Ureter (tissue), 1 donor: ENCODE measurements around the gene BLVRB. TPM values are rescaled to one million over a fixed set of nuclear protein-coding genes. Genes with fewer than 3 reads are reported as not detected.

Experiments used
- DNase-seq: peaks from one replicate; pipeline ENCODE4 v3.0.0-alpha.2; 2020; ENCODE audit warnings: low spot score
- total RNA-seq: library from RNA; stranded (reverse); gene quantifications from one replicate; pipeline ENCODE4 v1.2.4, GENCODE V29; 2023
- donor health status: DM: yes; HTN: yes; CAD: no.

The BLVRB gene
- total RNA-seq, 1 donor from 2014 or later, result 62.6 TPM

DNA sequence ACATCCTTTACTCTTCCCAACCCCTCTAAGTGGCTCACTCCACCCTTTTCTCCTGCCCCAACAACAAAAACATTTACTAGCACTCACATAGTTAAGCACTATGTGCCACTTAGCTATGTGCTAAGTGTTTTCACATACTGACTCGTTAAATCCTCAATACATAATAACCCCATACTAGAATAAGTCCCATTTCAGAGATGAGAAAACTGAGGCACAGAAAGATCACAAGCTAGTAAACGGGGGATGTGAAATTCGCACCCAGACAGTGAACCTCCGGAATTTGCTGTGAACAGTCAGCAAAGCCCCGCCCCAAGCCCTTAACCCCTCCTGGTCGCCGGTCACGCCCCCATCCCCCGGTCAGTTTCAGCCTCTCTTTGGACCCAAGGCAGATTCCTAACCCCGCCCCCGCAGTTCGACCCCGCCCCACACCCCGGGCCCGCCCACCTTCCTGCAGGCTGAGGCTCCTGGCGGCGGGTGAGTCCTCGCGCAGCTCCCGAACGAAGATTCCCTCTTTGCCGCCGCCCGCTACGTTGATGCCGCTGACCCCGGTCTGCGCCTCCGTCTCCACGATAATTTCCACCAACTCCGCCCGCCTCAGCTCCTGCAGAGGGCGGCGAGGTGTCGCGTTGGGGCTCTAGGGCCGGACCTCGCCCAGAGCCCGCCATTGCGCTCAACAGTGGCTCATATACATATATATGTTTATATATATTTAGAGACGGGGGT lies 62.1 kb downstream of the BLVRB start:
- DNase-seq, result peak; percentile 91

DNA sequence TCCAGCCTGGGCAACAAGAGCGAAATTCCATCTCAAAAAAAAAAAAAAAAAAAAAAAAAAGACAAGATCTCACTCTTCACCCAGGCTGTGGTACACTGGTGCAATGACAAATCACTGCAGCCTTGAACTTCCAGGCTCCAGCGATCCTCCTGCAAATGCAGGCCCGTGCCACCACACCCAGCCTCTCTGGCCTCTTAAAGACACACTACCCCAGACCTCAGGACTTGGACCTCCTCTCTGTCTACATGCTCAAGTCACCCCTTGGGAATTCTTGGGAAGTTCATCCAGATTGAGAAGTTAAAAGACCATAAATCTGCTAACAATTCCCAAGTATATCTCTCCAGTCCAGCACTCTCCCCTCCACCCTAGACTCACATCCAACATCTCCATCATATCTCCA lies 65.0 kb downstream of the BLVRB start:
- DNase-seq, result no peak

DNA sequence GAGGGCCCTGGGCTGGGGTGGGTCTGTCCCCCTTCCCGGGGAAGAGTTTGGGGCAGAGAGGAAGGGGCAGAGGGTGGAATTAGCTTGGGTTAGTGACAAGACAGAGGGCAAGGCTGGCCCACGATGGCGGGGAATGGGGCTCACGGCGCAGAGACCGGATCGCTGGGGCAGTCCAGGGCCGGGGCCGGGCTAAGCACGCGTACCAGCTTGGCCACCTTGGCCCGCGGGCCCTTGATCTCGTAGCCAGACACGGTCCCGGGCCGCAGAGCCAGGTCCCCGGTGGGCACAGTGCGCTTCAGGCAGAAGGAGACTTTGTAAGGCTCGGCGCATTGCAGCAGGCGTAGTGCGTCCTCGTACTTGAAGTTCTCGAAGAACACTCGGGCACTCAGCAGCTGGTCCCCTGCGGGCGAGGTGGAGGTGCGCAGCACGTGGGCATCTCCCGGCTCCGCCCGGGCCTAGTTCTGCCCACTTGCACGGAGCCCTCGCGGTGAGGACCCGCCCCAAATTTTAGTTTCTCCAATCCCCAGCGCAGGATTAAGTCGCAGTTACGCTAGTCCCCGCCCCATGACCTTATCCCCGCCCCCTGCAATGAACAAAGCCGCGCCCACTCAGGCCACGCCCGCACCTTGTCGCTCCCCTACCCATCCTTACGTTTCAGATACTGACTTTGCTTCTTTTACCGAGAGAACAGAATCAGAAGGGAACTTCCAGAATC lies 67.0 kb downstream of the BLVRB start:
- DNase-seq, result no peak

Other genes with a start within 250 kb of the BLVRB start
- not detected for gene TTC9B, start 247.4 kb downstream of the BLVRB start, total RNA-seq
- gene CCNP, start 239.1 kb downstream of the BLVRB start, total RNA-seq, result not detected
- gene AKT2, start 180.4 kb downstream of the BLVRB start, total RNA-seq, result 128 TPM
- gene C19orf47, start 117.3 kb downstream of the BLVRB start, total RNA-seq, result 16.7 TPM
- 137 TPM for gene PLD3, start 117.0 kb downstream of the BLVRB start, total RNA-seq
- gene HIPK4, start 75.6 kb downstream of the BLVRB start, total RNA-seq, result 0.34 TPM
- gene PRX, start 52.4 kb downstream of the BLVRB start, total RNA-seq, result 3.2 TPM
- gene SERTAD1, start 39.8 kb downstream of the BLVRB start, total RNA-seq, result 8.9 TPM
- gene SERTAD3, start 21.4 kb downstream of the BLVRB start, total RNA-seq, result 34.3 TPM
- 2.6 TPM for gene SPTBN4, start 1.3 kb upstream of the BLVRB start, total RNA-seq
- 61.2 TPM for gene SHKBP1, start 111.1 kb upstream of the BLVRB start, total RNA-seq
- 239 TPM for gene LTBP4, start 135.6 kb upstream of the BLVRB start, total RNA-seq
- 30.3 TPM for gene NUMBL, start 224.9 kb upstream of the BLVRB start, total RNA-seq